HG03342 (cell line): ENCODE data around the gene TPST1.

Experiments
- ATAC-seq: cut with Tn5 transposase; IDR thresholded peaks from one replicate; pipeline ENCODE4 v1.9.1; 2021; ENCODE audit warnings: mild to moderate bottlenecking, moderate library complexity; ENCODE audit not compliant: unreplicated experiment

The TPST1 gene

GRCh38 chr7:66237906-66238772 lies 33.0 kb downstream of the TPST1 start:
- no peak for ATAC-seq

GRCh38 chr7:66238773-66239466 lies 33.8 kb downstream of the TPST1 start:
- ATAC-seq = no peak

GRCh38 chr7:66239467-66239856 lies 34.3 kb downstream of the TPST1 start:
- ATAC-seq = no peak

GRCh38 chr7:66245008-66245407 lies 39.9 kb downstream of the TPST1 start:
- ATAC-seq = no peak

GRCh38 chr7:66246554-66247171 lies 41.5 kb downstream of the TPST1 start:
- no peak for ATAC-seq

GRCh38 chr7:66247380-66248078 lies 42.4 kb downstream of the TPST1 start:
- no peak for ATAC-seq

GRCh38 chr7:66250711-66251110 lies 45.6 kb downstream of the TPST1 start:
- ATAC-seq = no peak

- no peak for ATAC-seq
Measured at GRCh38 chr7:66255534-66256100, 50.5 kb downstream of the TPST1 start.

- ATAC-seq = no peak
Measured at GRCh38 chr7:66256281-66256680, 51.1 kb downstream of the TPST1 start.

GRCh38 chr7:66257481-66257880 lies 52.3 kb downstream of the TPST1 start:
- ATAC-seq = no peak

GRCh38 chr7:66258409-66258808 lies 53.3 kb downstream of the TPST1 start:
- no peak for ATAC-seq

- ATAC-seq = no peak
Measured at GRCh38 chr7:66261941-66262340, 56.8 kb downstream of the TPST1 start.

- ATAC-seq = no peak
Measured at GRCh38 chr7:66263936-66264335, 58.8 kb downstream of the TPST1 start.

GRCh38 chr7:66265566-66265965 lies 60.4 kb downstream of the TPST1 start:
- no peak for ATAC-seq

- no peak for ATAC-seq
Measured at GRCh38 chr7:66267249-66267648, 62.1 kb downstream of the TPST1 start.

GRCh38 chr7:66269978-66270377 lies 64.8 kb downstream of the TPST1 start:
- no peak for ATAC-seq

- no peak for ATAC-seq
Measured at GRCh38 chr7:66272321-66272720, 67.2 kb downstream of the TPST1 start.

GRCh38 chr7:66276363-66276762 lies 71.2 kb downstream of the TPST1 start:
- ATAC-seq = no peak

- no peak for ATAC-seq
Measured at GRCh38 chr7:66277492-66277891, 72.4 kb downstream of the TPST1 start.

- no peak for ATAC-seq
Measured at GRCh38 chr7:66279912-66280311, 74.8 kb downstream of the TPST1 start.
